ENCODE measurements around the gene SLC25A25. TPM values are rescaled to one million over a fixed set of nuclear protein-coding genes. Genes with fewer than 3 reads are reported as not detected.
"Not testable (repeated sequence)": the region's sequence is repeated elsewhere in the genome, so short reads cannot be mapped to it uniquely, and the experiment has no call there.

Gene SLC25A25
- polyA plus RNA-seq, 3 donors: 12.6 to 13.7 (median 12.8) TPM

- no peak for DNase-seq
Observed at GRCh38 chr9:128108269-128109049, 40.4 kb downstream of the SLC25A25 start.

DNA sequence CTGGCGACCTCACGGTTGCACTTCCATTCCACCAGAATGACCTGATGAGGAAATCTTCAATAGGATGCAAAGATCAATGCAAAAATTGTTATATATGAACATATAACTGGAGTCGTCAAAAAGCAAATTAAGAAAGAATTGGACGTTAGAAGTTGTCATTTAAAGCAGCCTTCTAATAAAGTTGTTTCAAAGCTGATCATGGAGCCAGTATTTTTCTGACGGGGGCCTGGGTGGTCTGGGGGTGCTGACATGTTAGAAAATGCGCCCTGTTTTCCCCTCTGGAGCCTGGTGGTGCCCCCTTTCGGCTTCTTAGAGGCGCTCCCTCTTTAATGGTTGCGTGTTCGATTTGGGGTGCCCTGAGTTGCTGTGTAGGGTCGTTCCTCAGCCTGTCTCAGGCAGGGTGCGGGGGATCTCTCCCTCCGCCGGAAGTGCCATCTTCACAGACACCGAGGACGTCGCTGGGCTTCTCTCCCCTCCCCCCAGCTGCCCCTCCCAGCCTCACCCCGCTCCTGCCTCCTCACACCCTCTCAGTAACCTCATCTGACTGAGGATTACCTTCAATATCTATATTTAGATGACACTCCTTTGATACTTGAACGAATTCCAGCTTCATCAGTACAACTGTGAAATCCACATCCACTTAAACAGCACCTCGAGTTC lies 41.1 kb downstream of the SLC25A25 start:
- DNase-seq: no peak

DNA sequence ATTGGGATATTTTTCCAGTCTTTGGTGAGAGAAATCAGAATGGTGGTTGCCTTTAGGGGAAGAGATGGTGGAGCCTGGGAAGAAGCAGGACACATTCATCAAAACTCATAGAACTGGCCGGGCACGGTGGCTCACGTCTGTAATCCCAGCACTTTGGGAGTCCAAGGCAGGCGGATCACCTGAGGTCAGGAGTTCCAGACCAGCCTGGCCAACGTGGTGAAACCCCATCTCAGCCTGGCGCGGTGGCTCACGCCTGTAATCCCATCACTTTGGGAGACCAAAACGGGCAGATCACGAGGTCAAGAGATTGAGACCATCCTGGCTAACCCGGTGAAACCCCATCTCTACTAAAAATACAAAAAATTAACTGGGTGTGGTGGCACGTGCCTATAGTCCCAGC lies 43.7 kb downstream of the SLC25A25 start:
- DNase-seq: not testable (repeated sequence)

GRCh38 chr9:128113526-128114325 lies 45.7 kb downstream of the SLC25A25 start:
- DNase-seq: no peak

- no peak for DNase-seq
Observed at GRCh38 chr9:128114326-128115186, 46.5 kb downstream of the SLC25A25 start.

GRCh38 chr9:128115187-128116103 lies 47.4 kb downstream of the SLC25A25 start:
- no peak for DNase-seq

DNA sequence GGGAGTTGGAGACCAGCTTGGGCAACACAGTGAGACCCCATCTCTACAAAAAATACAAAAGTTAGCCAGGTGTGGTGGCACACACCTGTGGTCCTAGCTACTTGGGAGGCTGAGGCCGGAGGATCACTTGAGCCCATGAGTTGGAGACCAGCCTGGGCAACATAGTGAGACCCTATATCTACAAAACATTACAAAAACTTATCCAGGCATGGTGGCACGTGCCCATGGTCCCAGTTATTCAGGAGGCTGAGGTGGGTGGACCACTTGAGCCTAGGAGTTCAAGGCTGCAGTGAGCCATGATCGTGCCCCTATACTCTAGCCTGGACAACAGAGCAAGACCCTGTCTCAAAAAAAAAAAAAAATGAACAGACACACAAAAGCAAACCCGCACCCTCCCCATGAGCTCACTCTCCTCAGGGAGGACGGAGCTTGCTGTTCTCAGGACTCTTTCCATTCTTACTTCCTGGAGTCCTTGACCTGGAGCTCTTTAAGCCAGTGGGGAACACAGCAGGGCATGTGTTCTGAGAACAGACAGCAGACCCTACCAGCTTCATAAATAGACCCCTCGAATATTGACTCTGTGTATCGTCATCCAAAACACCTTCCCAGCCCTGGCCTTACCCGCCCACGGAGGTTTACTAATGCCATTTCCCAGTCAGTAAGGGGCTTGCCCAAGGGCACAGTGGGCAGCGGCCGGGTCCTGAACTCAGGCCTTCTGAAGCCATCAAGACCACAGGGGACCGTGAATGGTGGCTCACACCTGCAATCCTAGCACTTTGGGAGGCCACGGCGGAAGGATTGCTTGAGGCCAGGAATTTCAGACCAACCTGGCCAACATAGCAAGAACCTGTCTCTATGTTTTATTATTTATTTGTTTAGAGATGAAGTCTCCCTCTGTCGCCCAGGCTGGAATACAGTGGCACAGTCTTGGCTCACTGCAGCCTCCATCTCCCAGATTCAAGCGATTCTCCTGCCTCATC lies 48.4 kb downstream of the SLC25A25 start:
- DNase-seq: no peak

DNA sequence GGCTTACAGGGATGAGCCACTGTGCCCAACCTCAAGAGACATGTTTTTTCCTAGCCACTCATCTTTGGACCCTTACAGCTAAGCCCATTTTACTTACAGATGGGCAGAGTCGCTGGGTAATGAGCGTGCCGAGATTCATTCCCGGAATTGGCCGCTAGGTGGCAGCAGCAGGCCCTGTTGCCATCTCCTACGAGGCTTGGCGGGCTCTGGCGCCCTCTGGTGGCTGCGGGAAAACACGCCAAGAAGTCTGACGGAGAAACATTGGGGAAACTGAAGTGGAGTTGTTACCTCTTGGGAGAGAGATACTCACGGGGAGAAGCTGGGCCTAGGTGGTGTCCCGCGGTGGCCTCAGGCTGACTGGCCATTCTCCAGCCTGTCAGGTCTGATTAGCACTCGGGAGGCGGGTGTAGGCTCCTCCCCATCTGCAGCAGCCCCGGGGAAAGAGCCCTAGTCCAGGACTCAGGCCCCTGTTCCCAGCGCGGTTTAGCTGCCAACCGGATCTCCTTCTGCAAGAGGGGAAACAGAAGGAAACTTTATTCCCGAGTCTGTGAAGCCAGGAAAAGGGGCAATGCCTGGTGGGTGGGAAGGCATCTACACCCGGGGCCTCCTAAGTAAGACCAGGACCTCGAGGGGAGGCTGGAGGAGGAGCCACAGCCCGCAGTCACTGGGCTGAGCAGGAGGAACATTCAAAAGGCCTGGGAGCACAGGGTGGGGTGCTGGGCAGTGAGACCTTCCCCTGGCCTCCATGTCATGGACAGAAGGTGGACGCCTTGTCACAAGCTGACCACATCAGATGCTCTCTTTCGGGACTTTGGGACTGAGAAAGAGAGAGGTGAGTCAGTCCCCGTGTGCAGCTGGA lies 49.8 kb downstream of the SLC25A25 start:
- DNase-seq: peak; percentile 89

- DNase-seq: no peak
Observed at GRCh38 chr9:128118472-128118857, 50.4 kb downstream of the SLC25A25 start.

DNA sequence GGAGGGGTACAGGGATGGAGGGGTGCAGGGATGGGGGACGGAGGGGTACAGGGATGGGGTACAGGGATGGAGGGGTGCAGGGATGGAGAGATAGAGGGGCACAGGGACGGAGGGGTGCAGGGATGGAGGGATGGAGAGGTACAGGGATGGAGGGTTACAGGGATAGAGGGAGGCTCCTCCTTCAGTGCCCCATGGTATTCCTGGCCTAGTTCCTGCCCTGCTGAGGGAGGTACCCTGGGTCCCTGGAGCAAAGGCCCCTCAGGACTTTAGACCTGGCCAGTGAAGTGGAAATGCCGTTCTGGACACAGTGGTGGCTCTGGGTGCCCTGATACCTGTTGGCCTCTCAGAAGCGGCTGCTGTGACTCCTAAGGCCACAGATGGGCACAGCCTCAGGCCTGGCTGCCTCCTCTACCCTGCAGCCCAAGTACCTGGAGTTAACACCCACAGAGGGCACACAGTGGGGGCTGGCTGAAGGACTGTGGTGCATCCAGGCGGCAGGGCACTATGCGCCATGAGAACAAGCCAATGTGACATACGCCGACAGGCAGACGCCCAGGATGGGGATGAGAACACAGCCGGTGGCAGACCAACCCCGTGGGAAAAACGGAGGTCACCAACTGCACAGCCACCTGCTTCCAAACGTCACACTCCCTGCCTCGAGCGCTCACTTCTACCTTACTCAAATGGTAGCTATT lies 51.1 kb downstream of the SLC25A25 start:
- DNase-seq: no peak

DNA sequence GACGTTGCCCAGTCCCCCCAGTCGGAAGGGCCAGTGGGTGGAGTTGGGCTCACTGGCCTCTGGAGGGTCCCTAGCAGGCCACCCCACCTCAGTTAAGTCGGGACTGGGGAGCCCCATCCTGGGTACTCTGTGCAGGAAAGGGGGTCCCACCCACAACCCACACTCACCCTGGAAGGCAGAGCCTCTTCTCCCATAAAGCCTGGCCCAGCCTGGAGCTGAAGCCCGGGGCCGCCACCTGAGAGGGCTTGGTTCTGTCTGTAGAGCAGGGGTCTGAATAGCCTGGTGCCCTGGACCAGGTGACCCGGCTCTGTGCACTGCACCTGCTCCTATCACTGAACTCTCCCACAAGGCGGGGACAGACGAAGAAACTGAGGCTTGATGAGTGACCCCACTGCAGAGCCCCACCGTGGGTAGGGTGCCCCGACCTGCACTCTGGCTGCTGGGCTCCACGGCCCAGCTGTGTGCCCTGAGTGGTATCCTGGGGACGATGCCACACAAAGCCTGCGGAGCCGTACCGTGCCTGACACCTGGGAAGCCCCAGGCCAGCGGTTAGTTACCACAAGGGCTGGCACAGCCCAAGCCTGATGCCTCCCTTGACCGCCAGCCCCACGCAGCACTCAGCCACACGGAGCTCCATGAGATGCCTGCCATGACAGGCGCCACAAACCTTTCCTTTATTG lies 52.2 kb downstream of the SLC25A25 start:
- DNase-seq: no peak

GRCh38 chr9:128120741-128121465 lies 52.9 kb downstream of the SLC25A25 start:
- no peak for DNase-seq

DNA sequence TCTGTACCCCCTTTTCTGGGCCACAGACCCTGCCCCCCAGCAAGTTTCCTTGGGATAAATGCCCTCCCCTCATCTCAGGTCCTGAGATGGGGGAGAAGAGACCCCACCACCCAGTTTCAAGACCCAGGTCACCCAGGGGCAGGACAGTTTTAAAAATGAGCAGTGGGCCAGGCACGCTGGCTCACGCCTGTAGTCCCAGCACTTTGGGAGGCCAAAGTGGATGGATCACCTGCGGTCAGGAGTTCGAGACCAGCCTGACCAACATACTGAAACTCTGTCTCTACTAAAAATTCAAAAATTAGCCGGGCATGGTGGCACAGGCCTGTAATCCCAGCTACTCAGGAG lies 53.4 kb downstream of the SLC25A25 start:
- DNase-seq: no peak

- no peak for DNase-seq
Observed at GRCh38 chr9:128121924-128122808, 54.1 kb downstream of the SLC25A25 start.

DNA sequence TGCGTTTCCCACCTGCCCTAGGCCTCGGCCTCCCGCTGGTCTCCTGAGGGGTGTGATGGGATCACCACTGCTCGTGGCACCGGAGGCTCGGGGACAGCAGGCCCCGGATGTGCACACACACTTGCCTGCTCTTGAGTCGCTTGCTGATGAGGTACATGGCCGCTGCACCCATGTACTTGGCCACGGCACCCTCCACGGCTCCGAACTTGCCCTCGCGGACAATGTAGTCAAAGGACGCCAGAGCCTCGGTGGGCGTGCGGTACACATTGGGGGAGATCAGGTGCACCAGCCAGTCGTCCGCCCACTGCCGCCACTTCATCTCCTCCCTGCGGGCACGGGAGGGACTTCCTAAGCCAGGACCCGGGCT lies 54.8 kb downstream of the SLC25A25 start:
- DNase-seq: no peak
